HG02870 (cell line): ENCODE data around the gene SART3.

Source experiments
- ATAC-seq: cut with Tn5 transposase; IDR thresholded peaks from one replicate; pipeline ENCODE4 v1.9.1; 2021; ENCODE audit warnings: mild to moderate bottlenecking, moderate library complexity; ENCODE audit not compliant: unreplicated experiment

The SART3 gene

GRCh38 chr12:108530161-108530560 is 30.8 kb downstream of the SART3 start:
- ATAC-seq, result no peak

GRCh38 chr12:108527166-108527496 is 33.8 kb downstream of the SART3 start:
- ATAC-seq, result no peak

- ATAC-seq, result no peak
Observed at GRCh38 chr12:108526482-108527165, 34.3 kb downstream of the SART3 start.

DNA sequence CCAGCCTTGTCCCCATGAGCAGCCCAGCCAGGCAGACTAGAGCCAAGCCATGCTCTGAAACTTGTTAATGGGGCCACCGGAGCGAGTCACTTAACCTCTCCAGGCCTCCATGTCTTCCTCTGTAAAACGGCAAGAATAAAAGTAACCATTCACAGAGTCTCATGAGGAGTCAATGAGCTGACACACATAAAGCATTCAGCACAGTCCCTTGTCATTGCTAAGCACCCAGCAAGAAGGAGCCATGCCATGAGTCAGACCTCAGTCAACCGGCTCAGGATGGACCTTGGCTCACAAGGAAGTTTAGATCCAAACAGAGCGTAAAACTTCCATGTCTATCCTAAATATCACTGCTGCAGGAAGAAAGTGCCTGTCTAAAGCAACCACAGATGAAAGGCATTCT is 35.3 kb downstream of the SART3 start:
- ATAC-seq, result no peak

DNA sequence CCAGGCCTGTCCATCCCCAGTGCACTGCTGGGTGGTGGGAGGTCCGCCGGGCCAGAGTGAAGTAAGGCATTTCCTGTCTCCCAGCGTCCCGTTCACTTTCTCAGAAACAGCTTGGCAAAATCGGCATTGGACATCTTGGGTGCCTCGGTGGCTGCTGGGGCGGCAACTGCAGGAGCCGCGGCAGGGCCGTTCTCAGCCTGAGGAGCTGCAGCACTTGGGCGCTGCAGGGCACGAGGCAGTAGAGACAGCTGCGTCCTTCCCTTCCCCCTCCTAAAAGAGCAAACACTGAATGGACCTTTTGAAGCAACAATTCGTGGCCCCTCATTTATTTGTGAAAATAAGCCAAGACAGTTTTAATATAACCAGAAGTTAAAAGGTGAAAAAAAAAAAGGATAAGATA is 37.6 kb downstream of the SART3 start:
- no peak for ATAC-seq

DNA sequence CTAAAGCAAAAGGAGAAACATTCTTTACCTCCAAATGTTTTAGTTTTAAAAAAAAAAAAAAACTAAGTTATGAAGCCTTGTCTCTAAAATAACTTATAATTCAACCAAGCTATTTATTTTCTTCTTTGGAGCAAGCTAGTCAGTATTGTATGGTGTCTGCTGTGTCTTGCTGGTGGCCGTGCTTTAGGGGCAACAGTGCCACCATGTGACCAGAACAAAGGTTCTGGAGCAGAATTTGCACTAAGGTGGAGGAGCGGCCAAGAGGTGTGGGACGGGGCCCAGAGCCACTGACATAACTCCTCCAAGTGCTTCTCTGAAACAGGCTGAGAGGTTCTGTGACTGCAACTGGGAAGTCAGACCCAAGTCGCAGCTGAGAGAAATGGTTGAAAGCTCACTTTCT is 41.4 kb downstream of the SART3 start:
- no peak for ATAC-seq

- ATAC-seq, result no peak
Observed at GRCh38 chr12:108518716-108519496, 42.1 kb downstream of the SART3 start.

GRCh38 chr12:108518101-108518715 is 42.8 kb downstream of the SART3 start:
- no peak for ATAC-seq

DNA sequence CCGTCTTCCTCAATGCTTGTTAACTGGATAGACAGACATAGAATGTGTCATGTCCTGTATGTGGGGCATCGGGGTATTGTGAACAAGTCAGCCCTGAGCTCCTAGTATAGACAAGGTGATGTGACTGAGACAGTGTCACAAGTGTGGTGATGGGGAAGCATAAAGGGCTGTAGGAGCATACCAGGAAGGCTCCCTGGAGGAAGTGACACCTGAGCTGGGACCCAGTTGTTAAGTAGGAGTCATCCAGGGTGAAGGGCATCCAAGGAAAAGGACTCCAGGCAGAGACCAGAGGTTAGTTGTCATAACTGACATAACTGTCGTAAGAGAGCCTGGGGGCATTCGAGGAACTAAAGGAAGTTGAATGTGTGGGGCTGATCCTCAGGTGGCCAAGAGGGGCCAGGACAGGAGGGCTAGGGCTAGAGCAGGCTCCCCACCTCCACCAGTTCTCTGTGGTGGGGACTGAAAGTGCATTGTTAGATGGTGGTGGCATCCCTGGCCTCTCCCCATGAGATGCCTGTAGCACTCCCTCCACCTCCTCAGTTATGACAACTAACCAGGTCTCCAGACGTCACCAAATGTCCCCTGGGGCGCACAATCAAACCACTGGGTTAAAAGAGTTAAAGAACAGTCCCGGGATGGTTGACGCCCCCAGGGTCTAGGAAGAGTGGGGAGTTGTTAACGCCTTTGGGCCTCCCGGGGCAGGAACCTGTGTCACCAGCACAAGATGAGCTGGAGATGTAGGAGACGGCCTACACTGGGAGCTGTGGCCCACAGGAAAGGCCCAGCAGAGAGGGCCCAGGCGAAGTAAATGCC is 43.5 kb downstream of the SART3 start:
- ATAC-seq, result no peak

GRCh38 chr12:108516511-108517275 is 44.3 kb downstream of the SART3 start:
- ATAC-seq, result no peak

DNA sequence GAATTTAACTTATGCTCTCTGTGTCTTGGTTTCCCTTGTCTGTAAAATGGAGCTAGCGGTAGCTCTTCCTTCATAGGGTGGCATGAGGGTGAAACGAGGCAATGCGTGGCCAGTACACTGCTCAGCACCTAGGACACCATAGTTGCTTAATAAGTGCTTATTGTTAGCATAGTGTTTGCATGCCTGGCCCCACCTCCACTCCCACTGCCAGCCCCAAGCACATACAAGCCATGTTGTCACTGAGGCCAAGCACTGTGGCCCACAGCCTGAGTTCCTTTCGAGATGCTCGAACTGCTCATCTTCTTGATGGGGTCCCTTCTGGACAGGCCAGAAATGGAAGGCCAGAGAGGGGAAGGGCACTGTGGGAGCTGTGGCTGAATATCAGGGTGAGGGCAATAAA is 45.1 kb downstream of the SART3 start:
- no peak for ATAC-seq

GRCh38 chr12:108514973-108515814 is 45.8 kb downstream of the SART3 start, which contains the start of gene FICD:
Gene FICD, plus strand, starts transcription at chr12:108515277. Its CDS starts 1,696 bp downstream, at chr12:108516973.
- peak; percentile 78 for ATAC-seq

DNA sequence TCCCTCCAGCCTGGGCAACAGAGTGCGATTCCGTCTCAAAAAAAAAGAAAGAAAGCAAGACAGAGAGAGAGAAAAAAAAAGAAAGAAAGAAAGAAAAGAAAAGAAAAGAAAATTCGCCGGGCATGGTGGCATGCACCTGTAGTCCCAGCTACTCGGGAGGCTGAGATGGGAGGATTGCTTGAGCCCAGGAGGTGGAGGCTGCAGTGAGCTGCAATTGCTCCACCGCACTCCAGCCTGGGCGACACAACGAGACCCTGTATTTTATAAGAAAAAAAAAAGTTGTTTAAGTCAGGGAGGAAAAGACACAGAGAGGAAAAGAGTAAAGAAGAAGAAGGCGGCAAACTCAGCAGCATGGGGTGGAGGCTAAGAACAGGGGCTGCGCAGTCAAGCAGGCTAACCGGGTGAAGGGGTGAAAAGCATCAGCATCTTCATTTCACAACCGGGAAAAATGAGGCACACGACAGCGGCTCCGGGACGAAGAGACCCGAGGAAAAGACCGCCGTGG is 46.5 kb downstream of the SART3 start:
- ATAC-seq, result peak; percentile 7

DNA sequence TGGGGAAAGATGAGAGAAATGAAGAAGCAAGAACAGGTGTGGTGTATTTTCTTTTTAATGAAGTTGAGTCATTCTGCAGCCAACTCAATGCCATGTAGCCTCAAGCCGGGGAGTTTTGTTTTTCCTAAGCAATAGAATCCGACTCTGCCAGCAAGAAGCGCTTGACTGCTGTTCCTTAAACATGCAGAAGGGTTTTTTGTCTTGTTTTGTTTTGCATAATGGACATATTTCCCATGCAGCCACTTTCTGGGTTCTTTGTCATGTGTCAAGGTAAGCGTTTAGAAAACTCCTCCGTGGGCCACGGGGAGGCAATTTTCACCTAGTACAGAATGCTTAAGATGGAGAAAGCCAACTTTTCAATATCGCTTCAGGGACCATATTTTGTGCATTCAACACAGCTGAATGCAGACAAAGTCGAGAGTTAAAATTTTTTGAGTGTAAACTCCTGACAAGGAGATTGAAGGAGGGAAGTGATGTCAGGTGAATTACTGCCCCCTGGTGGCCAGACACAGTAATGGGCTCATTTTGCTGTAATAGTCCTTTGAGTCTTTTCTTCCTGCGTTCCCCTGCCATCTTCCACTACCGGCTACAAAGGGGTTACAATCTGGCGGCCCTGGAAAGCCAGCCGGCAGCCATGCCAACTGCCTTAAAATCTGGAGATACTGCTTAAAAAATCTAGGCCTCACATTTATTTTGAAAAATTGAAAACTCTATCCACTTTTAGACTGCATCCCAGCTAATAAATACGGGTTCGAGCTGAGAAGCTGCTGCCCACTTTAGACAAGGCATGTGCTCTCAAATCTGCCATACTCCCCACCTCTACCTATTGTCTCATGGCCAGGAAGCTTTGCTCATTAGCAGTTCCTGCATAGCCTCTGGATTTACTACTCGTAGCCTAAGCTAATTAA is 49.1 kb downstream of the SART3 start:
- ATAC-seq, result peak; percentile 29

DNA sequence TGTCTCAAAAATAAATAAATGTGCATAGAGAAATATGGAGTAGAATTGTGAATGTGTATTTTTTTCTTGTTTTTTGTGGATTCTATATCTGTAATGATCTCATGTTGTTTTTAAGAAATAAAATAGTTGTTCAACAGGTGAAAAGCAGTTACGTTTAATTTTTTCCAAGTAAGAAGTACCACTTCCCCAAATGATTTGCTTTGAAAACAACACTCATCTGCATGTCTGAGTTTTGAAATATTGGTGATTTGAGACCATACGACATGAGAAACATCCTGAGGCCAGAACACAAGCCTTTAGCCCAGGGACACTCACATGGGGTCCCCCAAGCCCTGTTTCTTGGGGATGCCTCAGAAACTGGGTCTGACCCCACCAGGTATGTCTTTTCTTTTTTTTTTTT is 50.1 kb downstream of the SART3 start:
- no peak for ATAC-seq

DNA sequence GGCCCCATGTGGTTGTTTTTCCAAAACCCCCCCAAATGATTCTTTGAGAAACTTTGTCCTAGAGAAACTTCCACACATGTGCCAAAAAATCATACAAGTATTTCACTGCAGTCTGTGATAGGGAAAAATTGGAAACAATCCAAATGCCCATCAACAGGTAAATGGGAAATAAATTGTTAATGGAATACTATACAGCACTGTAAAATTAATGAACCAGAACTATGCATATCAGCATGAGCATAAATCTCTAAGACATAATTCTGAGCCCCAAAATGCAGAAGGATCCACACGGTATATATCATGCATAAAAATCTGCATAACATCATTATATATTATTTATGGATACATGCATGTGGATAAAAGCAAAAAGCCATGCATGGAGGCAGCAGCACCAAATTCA is 51.2 kb downstream of the SART3 start:
- no peak for ATAC-seq

DNA sequence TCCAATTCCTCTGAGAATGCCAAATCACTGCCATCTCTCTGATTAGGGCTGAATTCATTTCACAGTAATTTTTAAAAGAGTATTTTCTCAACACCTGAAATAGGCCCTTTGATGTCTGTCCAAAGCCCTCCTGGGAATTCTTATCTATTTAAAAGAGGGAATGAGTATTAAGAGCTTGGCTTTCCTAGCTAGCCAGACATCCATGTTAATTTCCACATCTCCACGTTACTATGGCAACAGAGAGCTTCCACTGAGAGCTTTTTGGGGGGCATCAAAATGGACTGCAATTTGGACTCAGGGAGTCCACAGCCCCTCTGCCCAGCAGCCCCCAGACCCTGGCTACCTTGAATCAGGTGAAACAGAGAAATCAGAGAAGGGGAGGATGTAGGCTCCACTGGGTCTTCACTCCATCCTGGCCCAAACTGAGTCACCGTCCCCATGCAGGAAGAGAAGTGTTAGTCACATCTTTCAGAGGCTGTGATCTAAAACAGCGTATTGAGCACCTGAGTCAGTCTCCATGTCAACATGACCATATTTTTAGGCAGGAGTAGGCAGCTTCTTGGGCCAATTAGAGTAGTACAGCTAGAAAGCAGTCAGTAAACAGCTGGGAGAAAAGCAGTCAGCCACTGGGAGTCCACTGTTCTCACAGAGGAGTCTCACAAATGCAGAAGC is 52.9 kb downstream of the SART3 start:
- no peak for ATAC-seq

- ATAC-seq, result no peak
Observed at GRCh38 chr12:108505129-108505528, 55.8 kb downstream of the SART3 start.
